ENCODE measurements around the gene EBP.
A peak's percentile ranks its signal among the peaks of the same experiment; 100 is the strongest.
"Not testable (repeated sequence)": the region's sequence is repeated elsewhere in the genome, so short reads cannot be mapped to it uniquely, and the experiment has no call there.

The EBP gene

DNA sequence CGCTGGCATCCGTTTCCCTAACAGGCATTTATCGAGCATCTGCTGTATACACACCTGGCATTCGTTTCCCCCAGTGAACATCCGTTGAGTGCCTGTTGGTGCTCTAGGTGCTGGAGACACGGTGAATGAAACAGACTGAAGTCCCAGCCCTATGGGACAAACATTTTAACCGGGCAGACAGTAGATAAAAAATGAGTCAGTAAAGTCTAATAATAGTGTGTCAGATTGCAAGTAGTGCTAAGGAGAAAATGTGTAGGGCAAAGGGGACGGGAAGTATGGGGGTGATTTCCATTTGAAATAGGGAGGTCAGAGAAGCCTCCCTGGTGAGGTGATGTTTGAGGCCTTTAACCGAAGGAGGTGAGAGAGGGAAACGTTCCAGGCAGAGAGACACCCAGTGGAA lies 5.3 kb upstream of the EBP start:
- in situ Hi-C loops (cut with HindIII; ENCODE audit: low pct_ligation_motif_present, low pct_unique_long_range_greater_than_20kb, low sequenced_read_pairs): no loop called here
- no peak for DNase-seq

DNA sequence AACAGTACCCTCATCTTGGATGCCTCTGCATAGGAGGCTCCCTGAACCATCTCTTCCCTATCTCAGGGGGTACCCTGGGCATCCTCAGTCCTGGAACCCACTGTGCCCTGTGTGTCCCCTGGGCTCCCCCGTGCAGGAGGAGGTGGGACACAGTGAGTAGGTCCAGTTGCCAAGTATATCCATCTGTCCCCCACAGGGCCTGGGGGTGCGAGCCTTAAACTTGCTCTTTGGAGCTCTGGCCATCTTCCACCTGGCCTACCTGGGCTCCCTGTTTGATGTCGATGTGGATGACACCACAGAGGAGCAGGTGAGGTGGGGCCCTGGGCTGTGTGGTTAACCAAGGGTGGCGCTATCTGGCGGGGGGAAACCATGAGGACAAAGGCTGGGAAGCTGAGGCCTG lies 4.6 kb upstream of the EBP start:
- DNase-seq: no peak
- in situ Hi-C loops (cut with HindIII; ENCODE audit: low pct_ligation_motif_present, low pct_unique_long_range_greater_than_20kb, low sequenced_read_pairs): no loop called here

DNA sequence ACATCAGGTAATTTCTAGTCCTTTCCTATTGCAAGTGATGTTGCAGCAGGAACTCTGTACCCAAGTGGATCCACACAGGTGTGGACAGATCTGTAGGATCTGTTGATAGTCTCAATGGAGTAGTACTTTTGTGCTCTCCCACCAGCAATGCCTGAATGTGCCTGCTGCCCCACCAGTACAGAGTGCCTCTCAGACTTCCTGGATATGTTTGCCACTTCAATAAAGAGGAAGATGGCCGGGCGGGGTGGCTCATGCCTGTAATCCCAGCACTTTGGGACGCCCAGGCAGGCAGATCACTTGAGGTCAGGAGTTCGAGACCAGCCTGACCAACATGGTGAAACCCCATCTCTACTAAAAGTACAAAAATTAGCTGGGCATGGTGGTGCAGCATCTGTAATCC lies 2.1 kb upstream of the EBP start:
- in situ Hi-C loops (cut with HindIII; ENCODE audit: low pct_ligation_motif_present, low pct_unique_long_range_greater_than_20kb, low sequenced_read_pairs); DNase-seq: not testable (repeated sequence)

DNA sequence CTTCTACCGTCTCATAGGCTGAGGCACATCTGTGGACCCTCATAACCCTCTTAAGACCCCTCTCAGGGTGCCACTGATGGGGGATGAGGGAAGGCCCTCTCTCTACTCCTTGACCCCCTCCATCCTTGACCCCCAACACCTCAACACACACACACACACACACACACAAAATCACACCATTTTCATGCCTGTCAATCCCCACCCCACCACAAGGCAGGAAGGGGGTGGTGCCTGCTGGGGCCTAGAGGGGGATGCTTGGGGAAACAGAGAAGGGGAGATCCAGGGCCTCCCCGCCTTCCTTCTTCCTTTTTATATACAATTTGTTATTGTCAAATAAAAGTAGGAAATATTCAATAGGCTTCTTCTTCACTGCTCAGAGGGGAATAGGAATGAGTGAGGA lies 1.2 kb upstream of the EBP start:
- in situ Hi-C loops (cut with HindIII; ENCODE audit: low pct_ligation_motif_present, low pct_unique_long_range_greater_than_20kb, low sequenced_read_pairs): no loop called here
- DNase-seq: no peak

DNA sequence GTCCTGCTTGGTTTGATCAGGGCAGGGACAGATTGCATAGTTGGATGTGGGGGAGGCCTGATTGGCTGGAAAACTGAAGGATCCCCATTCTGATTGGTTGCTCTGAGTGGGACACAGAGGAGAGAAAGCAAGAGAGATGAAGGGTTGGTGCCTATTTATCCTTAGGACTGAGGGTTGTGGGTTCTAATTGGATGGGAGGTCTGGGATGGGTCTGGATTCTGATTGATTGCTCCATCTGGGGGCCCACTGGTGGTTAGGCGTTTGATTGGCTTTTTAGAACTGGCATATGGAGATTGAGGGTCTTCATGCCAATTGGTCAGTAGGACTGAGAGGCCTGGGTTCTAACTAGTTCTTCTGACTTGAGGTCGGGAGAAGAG lies 644 bp upstream of the EBP start:
- in situ Hi-C loops (cut with HindIII; ENCODE audit: low pct_ligation_motif_present, low pct_unique_long_range_greater_than_20kb, low sequenced_read_pairs): no loop called here
- DNase-seq: peak; percentile 9

DNA sequence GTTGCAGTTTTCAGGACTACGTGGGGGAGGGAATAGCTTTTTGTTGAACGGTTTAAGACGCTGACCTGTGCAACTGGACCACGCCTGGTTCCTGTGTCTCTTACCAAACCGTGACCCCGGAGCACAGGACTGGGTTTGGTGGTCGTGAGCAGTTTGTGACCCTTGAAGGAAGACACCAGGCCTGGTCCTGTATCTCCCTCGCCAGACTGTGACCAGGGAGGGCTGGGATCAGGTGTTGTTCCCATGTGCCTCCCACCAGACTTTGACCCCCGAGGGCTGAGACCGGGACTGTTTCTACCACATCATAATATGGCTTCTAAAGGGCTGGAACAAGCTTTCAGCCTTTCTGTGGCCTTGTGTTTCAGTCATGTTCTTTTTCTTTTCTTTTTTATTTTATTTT lies 683 bp downstream of the EBP start:
- no peak for DNase-seq
- in situ Hi-C loops (cut with HindIII; ENCODE audit: low pct_ligation_motif_present, low pct_unique_long_range_greater_than_20kb, low sequenced_read_pairs): no loop called here

DNA sequence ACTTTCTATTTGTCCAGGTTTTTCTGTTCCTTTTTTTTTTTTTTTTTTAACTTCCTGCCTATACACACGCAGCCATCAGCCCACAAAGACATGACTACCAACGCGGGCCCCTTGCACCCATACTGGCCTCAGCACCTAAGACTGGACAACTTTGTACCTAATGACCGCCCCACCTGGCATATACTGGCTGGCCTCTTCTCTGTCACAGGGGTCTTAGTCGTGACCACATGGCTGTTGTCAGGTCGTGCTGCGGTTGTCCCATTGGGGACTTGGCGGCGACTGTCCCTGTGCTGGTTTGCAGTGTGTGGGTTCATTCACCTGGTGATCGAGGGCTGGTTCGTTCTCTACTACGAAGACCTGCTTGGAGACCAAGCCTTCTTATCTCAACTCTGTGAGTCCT lies 2.1 kb downstream of the EBP start:
- no peak for DNase-seq
- in situ Hi-C loops (cut with HindIII; ENCODE audit: low pct_ligation_motif_present, low pct_unique_long_range_greater_than_20kb, low sequenced_read_pairs): no loop called here

DNA sequence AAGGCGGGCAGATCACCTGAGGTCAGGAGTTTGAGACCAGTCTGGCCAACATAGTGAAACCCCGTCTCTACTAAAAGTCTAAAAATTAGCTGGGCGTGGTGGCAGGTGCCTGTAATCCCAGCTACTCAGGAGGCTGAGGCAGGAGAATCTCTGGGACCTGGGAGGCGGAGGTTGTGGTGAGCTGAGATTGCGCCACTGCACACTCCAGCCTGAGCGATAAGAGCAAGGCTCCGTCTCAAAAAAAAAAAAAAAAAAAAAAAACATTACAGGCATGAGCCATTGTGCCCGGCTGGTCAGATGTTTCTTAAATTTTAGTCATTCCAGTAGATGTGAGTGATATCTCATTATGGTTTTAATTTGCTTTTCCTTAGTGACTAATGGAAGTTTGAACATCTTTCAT lies 4.2 kb downstream of the EBP start:
- in situ Hi-C loops (cut with HindIII; ENCODE audit: low pct_ligation_motif_present, low pct_unique_long_range_greater_than_20kb, low sequenced_read_pairs); DNase-seq: not testable (repeated sequence)

DNA sequence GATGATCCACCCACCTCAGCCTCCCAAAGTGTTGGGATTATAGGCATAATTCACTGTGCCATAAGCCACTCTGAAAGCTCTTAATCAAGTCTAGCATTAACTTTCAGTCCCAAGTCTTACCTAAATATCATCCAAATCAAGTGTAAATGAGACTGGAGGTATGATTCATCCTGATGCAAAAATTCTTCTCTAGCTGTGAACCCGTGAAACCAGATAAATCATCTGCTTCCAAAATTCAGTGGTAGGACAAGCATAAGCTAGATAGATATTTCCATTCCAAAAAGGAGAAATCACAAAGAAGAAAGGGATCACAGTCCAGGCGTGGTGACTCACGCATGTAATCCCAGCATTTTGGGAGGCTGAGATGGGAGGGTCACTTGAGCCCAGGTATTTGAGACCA lies 9.1 kb downstream of the EBP start:
- in situ Hi-C loops (cut with HindIII; ENCODE audit: low pct_ligation_motif_present, low pct_unique_long_range_greater_than_20kb, low sequenced_read_pairs): no loop called here
- no peak for DNase-seq

DNA sequence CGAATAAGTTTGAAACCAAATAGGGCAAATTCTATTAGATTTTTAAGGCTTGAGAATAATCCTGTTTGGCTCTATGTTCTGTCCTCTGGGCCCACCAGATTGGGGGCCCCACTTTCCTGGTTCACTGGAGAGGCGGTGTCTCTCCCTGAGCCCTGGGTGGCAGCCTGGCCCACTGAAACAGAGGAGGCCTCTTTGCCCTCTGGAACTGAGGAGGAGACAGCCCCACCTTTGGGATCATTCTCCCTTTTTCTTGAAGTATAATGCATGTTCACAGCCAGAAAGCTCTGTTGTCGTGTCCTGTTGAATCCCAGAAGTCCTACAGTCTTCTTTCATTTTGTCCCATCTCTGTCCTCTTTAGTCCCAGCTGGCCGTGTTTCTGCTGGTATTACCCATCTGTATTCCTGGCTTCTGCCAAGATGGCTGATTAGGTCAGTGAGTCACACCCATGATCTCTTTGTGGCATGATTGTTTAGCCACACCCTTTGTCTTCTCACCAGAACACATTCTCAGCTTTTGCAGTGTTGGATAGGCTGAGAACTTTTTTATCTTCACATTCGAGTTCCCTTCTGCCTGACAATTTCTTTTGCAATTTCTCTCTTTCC lies 9.9 kb downstream of the EBP start:
- peak; percentile 26 for DNase-seq

DNA sequence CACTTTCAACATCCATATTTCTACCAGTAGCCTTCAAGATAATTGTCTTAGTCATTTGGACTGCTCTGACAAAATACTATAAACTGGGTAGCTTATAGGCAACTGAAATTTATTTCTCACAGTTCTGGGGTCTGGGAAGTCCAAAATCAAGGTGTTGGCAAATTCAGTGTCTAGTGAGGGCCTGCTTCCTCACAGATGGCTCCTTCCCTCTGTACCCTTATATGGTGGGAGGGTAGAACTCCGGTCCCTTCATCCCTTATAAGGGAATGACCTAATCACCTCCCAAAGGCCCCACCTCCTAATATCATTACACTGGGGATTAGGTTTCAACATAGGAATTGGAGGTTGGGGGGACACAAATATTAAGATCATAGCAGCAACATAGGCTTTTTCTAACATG lies 10.6 kb downstream of the EBP start:
- in situ Hi-C loops (cut with HindIII; ENCODE audit: low pct_ligation_motif_present, low pct_unique_long_range_greater_than_20kb, low sequenced_read_pairs): no loop called here
- DNase-seq: no peak

More for the DNA sequence above, 9.9 kb downstream of the EBP start:
- in situ Hi-C loops (cut with HindIII; ENCODE audit: low pct_ligation_motif_present, low pct_unique_long_range_greater_than_20kb, low sequenced_read_pairs): no loop called here

DNA sequence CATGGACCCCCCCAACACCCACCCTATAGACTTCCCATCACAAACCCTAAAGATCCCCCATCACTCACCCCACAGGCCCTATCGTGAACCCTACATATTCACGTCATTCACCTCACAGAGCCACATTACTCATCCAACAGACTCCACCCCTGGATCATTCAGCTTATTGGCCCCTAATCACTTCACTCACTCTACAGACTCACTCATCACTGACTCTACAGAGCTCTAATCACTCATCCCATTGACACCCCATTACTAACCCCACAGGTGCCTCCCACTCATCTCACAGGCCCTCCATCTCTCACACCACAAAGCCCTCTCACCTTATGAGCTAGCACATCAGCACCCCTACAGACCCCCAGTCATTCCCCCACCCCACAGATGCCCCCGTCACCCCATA lies 11.6 kb downstream of the EBP start:
- in situ Hi-C loops (cut with HindIII; ENCODE audit: low pct_ligation_motif_present, low pct_unique_long_range_greater_than_20kb, low sequenced_read_pairs): no loop called here
- no peak for DNase-seq

DNA sequence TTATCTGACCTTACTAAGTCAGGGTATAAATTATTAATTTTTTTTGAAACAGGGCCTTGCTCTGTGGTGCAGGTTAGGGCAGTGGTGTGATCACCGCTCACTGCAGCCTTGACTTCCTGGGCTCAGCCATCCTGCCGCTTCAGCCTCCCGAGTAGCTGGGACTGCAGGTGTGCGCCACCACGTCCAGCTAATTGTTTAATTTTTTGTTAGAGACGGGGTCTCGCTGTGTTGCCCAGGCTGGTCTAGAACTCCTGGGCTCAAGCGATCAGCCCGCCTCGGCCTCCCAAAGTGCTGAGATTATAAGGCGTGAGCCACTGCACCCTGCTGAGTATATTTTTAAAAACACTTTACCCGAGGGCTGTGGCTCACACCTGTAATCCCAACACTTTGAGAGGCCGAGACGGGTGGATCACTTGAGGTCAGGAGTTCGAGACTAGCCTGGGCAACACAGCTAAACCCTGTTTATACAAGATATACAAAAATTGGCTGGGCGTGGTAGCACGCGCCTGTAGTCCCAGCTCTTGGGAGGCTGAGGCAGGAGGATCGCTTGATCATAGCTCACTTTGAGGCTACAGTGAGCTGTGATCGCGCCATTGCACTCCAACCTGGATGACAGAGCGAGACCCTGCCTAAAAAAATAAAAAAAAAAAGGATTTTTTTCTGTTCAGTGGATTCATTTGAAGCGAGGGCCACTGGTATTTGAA lies 17.2 kb downstream of the EBP start:
- in situ Hi-C loops (cut with HindIII; ENCODE audit: low pct_ligation_motif_present, low pct_unique_long_range_greater_than_20kb, low sequenced_read_pairs): no loop called here
- DNase-seq: no peak

DNA sequence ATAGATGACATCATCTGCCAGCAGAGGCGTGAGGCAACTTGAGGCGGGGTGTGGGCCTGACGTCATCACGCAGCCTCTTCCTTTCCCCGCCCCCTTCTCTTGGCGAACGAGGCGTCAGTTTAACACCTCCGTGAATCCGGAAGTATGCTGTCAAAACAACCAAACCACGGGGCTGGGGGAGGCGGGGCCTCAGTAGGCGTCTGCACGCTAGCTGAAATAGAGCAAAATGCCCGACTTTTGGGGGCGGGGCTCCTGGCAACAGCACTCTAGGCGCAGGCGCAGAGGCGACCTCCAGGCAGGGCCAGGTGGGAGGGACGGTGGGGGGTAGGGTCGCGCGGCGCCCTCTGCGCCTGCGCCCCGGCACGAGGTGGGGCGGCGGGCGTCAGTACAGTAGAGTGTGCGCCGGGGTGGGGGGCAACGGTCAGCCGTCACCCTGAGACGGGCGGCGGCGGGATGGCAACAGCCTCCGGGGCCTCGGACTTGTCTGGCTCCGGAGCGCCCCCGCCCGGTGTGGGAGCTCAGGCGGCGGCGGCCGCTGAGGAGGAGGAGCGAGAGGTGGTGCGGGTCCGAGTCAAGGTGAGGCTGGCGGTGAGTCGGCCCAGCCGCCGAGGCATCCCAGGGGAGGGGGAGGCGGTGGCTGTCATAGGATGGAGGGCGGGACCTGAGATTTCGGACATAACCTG lies 17.9 kb downstream of the EBP start, which contains the start of gene TBC1D25:
Gene TBC1D25, plus strand, starts transcription at position 370 of the 683 bp plus-strand sequence. Its CDS starts 84 bp downstream, at position 454.
- DNase-seq: peak; percentile 91
- in situ Hi-C loops (cut with HindIII; ENCODE audit: low pct_ligation_motif_present, low pct_unique_long_range_greater_than_20kb, low sequenced_read_pairs): no loop called here

DNA sequence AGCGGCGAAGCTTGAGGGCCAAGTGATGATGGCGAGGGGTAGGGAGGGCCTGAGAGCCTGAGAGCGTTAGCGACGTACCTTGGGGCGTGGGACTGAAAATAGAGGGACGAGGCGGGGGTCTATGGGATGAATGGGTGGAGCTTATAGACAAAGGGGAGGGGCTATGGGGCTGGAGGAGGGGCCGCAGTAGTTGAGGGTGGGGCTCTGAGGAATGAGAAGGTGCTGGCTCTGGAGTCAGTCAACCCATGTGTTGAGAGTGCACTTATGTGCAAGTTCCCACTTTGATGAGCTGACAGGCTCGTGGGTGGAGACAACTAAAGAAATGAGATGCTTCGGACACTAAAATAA lies 18.4 kb downstream of the EBP start:
- in situ Hi-C loops (cut with HindIII; ENCODE audit: low pct_ligation_motif_present, low pct_unique_long_range_greater_than_20kb, low sequenced_read_pairs): no loop called here
- DNase-seq: no peak

DNA sequence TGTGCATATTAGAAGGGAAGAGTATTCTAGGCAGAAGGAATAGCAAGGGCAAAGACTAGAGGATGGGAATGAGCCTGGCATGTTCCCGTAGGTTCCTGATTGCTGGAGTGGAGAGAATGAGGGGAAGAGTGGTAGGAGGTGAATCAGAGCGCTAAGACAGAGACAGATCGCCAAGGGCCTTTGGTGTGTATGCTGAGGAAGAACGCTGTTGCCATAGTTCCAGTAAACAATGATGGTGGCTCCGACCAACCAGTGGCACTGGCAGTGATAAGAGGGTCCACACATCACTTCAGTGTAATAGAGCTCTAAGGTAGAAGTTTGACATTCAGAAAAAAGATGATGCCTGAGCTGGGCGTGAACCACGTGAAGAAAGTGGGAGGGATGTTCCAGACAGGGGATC lies 18.9 kb downstream of the EBP start:
- in situ Hi-C loops (cut with HindIII; ENCODE audit: low pct_ligation_motif_present, low pct_unique_long_range_greater_than_20kb, low sequenced_read_pairs): no loop called here
- no peak for DNase-seq

DNA sequence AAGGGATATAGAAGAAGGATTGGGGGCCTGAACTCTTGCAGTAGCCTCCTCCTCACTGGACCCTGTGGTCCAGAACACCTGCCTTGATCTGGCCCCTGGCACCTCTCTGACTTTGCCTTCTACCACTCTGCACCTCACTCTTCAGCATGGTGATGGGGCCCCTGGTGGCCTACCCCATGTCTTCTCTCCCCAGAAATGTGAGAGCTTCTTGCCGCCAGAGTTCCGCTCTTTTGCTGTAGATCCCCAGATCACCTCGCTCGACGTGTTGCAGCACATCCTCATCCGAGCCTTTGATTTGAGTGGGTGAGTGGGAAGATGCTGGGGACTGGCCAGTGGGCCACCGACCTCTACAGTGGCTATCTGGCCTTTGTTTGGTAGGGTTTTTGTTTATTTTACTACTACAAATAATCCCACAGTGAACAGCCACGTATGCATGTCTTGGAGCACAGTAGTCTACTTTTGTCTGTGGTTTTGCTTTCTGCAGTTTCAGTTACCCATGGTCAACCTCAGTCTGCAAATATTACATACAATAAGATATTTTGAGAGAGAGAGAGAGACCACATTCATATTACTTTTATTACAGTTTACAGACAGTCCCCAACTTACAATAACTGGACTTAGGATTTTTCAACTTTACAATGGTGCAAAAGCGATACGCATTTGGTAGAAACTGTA lies 19.7 kb downstream of the EBP start:
- no peak for DNase-seq
- in situ Hi-C loops (cut with HindIII; ENCODE audit: low pct_ligation_motif_present, low pct_unique_long_range_greater_than_20kb, low sequenced_read_pairs): no loop called here

DNA sequence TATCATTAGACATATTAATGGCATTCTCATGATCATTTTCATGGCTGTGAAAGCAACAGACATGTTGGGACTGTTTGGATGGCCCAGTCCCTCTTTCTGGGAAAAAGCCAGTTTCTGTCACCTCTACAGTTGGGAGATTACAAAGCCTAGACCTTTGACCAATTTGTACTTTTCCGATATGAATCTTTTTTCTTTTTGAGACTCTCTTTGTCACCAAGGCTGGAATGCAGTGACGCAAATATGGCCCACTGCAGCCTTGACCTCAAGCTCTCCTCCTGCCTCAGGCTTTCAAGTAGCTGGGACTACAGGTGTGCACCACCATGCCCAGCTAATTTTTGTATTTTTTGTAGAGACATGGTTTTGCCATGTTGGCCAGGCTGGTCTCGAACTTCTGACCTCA lies 27.3 kb downstream of the EBP start:
- in situ Hi-C loops (cut with HindIII; ENCODE audit: low pct_ligation_motif_present, low pct_unique_long_range_greater_than_20kb, low sequenced_read_pairs): no loop called here
- DNase-seq: no peak

DNA sequence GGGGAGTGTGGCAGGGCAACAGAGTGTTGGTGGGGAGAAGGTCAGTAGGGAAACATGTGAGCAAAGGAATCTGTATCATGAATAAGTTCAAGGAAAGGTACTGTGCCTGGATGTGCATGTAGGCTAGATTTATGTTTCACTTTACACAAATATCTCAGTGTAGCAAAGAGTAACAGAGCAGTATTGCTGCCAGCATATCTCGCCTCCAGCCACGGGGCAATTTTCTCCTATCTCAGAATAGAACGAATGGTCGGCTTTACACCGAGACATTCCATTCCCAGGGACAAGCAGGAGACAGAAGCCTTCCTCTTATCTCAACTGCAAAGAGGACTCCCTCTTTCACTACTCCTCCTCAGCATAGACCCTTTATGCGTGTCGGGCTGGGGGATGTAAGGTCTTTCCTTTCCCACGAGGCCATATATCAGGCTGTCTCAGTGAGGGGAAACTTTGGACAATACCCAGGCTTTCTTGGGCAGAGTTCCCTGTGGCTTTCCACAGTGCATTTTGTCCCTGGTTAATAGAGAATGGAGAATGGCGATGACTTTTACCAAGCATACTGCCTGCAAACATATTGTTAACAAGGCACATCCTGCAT lies 34.2 kb downstream of the EBP start:
- in situ Hi-C loops (cut with HindIII; ENCODE audit: low pct_ligation_motif_present, low pct_unique_long_range_greater_than_20kb, low sequenced_read_pairs); DNase-seq: not testable (repeated sequence)

Measured in ACHN (cell line).